HG03565 (cell line): ENCODE results near the gene TMC4.
A peak's percentile ranks its signal among the peaks of the same experiment; 100 is the strongest.
"Not testable (repeated sequence)": the region's sequence is repeated elsewhere in the genome, so short reads cannot be mapped to it uniquely, and the experiment has no call there.

Source experiments
- ATAC-seq: cut with Tn5 transposase; IDR thresholded peaks from one replicate; pipeline ENCODE4 v1.9.1; 2021; ENCODE audit warnings: mild to moderate bottlenecking, moderate library complexity; ENCODE audit not compliant: unreplicated experiment

The TMC4 gene

DNA sequence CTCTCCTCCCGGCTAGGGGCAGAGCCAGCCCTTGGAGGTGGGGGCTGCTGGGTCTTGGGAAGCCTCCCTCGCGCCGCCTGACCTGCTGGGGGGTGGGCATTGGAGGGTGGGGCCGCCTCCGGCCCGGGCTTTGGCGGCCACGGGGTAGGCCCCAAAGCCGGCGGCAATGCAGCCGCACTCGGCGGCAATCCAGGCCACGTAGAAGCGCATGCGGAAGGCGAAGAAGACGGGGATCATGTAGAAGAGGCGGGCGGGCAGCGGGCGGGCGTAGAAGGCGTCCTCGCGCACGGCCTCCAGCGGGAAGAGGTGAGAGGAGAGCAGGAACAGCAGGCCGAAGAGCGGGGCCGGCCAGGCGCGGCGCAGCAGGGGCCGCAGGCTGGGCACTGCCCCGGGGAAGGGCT, 7.7 kb upstream of the TMC4 start:
- no peak for ATAC-seq

DNA sequence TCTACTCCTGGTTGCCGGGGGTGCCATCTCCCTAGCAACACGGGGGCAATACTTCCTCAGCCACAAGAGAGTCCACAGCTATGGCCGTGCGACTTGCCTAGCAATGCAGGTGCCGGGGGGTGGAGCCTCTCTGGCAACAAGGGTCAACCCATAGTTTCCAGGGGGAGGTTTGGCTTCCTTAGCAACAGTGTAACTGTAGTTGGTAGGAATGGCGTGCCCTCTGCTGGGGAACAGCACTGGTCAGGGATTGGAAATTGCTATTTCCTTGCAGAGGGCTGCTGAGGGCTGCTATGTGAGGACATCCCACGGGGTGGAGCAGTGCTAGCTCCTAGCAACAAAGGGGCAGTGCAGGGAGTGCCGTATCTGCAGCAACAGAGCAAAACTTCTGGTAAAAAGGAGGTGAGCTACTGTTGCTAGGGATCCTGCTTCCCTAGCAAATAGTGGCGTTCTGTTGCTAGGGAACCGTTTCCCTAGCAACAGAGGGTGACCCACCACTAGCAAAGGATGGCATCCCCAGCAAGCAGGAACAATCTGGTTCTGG, 7.0 kb upstream of the TMC4 start:
- ATAC-seq = no peak

DNA sequence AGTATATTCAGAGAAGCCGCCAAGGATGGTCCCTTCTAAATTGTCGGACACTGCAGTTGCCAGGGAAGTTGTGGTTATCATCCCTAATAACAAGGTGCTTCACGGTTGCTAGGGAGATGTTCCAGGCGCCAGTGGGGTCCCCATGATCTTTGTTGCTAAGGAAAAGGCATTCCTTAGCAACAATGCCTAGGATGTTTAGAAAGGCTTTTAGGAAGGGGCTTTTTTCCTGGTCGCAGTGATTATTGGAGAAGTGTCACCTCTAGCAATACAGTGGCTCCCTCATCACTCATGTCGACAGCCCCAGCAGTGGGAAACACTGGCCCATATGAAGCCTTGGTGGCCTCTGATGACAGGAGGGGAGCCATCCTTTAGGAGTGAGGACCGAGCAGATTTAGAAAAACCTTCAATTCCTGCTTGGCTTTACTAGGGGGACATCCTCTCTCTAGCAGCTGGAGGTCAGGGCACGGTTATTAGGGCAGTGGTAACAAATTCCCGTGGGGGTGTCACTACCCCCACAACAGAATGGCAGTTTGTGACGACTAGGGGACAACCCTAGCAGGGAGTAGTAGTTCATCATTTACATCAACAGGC, 6.4 kb upstream of the TMC4 start:
- ATAC-seq = no peak

DNA sequence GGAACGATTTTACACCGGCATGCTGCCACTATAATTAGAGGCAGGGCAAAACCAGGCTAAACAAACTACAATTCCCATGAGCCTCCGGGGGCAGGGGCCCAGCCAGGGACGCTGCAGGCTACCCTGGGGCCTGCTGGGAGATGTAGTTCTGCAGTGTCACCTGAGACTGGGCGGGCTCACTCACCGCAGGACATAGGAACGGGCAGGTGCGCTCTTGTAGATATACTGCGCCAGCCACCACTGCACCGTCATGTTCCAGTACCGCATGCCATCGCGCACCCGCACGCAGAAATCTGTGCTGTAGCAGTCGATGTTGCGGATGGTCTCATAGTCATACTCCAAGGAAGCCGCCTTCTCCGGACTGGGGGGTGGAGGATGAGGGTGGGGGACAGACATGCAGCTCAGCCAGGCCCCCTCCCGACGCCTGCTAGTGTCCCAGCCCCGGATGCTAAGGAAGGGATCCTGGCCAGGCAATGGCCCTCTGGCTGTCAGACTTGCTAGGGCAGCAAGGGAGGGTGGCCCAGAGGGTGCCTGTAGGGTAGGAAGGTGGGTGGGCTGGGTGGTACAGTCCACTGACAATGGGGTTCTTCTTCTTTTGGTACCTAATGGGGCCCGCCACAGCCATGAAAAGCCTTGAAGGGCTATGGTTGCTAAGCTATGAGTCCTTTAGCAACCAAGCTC, 5.8 kb upstream of the TMC4 start:
- ATAC-seq = no peak

DNA sequence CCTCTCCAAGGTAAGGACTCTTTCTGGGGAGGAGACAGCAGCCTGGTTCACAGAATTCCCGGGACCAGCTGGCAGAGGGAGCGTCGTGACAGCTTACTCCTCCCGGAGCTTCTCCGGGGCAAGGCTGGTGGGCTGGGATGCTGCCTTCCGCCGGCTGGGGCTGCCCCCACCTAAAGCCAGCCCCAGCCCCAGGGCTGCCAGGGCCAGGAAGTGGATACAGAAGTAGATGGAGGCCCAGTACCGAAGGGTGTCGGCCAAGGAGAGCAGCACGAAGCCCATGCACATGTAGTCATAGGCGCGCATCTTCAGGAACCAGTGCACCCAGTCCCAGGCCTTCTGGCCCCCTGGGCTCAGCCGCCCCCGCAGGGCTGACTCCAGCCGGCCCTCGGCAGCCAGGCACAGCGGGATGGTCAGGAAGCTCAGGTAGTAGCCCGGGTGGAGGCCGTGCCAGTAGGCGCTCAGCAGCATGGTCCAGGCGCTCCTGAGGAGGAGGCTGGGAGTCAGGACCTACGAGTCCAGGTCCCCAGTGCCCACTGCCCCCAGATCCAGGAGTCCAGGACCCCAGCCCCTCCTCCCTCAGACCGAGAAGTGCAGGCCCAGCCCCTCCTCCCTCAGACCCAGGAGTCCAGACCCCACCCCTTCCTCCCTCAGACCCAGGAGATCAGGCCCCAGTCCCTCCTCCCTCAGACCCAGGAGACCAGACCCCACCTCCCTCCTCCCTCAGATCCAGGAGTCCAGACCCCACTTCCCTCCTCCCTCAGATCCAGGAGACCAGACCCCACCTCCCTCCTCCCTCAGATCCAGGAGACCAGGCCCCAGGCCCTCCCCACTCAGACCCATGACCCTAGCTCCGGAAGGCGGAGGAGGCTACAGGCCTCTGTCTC, 1.2 kb upstream of the TMC4 start:
- no peak for ATAC-seq

DNA sequence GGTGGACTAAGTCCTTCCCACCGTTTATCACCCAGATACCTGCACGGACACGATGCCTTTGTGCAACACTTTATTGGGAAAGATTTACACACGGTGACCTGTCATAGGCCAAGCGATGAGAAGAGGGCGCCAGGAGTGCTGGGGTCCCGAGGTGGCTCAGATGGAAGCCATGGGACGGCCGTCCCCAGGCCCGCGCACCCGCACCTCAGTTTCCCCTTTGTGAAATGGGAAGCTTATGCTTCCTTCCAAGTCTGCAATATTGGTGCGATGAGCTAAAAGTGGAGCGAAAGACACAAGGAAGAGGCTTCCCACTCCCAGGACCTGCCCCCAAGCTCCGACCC, 369 bp upstream of the TMC4 start:
- no peak for ATAC-seq

DNA sequence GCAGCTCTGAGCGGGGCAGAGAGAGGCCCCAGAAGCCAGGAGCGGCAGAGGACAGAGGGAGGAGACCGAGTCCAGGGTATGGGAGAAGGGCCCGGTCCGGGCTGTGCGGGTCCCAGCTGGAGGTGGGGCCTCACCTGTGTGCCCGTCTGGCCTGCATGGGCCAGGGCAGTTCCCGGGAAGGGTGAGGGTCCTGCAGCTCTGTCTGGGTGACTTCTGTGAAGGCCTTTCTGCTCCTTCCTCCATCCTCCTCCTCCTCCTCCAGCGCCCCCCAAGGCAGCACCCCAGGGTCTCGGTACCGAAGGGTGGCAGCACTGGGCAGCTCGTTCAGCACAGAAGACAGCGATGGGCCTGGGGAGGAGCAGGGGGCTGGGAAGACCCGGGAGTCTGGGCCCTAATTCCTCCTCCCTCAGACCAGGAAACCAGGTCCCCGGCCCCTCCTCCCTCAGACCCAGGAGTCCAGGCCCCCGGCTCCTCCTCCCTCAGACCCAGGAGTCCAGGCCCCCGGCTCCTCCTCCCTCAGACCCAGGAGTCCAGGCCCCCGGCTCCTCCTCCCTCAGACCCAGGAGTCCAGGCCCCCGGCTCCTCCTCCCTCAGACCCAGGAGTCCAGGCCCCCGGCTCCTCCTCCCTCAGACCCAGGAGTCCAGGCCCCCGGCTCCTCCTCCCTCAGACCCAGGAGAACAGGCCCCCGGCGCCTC, 1.1 kb downstream of the TMC4 start:
- ATAC-seq = not testable (repeated sequence)

DNA sequence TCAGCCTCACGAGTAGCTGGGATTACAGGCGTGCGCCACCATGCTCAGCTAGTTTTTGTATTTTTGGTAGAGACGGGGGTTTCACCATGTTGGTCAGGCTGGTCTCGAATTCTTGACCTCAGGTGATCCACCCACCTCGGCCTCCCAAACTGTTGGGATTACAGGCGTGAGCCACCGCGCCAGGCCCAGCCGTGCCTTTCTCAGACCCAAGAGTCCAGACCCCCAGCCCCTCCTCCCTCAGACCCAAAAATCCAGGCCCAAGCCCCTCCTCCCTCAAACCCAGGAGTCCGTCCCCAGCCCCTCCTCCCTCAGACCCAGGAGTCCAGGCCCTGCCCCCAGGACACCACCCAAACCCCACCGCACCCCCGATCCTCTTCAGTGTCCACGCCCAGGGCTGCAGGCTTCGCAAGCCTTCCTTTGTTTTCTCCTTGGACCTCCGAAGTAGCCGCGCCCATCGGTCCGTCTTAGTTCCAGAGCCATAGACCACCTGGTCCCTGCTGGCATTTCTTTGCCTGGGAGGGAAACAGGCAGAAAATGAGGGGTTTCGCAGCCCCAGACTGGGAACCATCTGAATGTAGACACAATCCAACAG, 3.7 kb downstream of the TMC4 start:
- ATAC-seq = no peak

DNA sequence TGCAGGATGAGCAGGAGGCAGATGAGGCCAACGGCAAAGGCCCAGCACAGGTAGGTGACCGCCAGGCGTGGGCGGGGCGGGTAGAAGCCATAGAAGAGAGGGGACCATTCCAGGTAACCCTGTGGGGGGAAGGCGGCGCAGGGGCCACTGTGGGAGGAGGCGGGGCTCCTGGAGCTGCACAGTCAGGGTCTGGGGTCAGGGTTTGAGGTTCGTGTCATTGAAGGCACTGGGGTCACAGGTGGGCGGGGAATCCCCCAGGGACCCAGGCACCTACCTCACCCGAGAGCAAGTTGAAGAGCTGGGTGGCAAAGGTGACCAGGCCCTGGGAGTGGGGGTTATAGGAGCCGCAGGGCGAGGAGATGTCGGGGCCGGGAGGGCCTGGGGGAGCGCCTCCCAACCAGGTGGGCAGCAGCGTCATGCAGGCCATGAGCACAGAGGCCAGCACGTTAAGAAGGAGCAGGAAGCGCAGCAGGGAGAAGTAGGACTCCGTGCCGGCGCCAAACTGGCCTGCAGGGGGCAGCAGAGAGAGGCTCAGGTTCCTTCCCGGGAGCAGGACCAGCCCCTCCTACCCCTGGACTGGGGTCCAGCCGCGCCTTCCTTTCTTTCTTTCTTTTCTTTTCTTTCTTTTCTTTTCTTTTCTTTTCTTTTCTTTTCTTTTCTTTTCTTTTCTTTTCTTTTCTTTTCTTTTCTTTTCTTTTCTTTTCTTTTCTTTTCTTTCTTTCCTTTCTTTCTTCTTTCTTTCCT, 4.6 kb downstream of the TMC4 start:
- ATAC-seq = no peak

DNA sequence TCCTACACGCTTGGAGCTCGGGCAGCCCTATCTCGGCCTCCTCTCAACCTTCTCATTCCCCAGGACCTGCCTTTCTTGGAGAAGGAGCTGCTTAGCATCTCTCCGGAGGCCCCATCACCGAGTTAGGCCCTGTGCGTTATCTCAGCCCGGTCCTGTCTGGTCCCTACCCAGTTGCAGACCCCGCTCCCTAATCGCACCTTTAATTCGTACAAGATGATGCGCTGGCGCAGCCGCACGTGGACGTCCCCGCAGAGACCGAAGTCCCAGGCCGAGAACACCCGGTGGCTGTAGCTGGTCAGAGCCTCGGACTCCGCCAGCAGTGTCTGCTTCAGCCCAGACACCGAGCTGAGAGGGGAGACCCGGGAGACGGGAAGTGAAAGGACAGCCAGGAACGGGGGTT, 7.7 kb downstream of the TMC4 start:
- ATAC-seq = no peak

DNA sequence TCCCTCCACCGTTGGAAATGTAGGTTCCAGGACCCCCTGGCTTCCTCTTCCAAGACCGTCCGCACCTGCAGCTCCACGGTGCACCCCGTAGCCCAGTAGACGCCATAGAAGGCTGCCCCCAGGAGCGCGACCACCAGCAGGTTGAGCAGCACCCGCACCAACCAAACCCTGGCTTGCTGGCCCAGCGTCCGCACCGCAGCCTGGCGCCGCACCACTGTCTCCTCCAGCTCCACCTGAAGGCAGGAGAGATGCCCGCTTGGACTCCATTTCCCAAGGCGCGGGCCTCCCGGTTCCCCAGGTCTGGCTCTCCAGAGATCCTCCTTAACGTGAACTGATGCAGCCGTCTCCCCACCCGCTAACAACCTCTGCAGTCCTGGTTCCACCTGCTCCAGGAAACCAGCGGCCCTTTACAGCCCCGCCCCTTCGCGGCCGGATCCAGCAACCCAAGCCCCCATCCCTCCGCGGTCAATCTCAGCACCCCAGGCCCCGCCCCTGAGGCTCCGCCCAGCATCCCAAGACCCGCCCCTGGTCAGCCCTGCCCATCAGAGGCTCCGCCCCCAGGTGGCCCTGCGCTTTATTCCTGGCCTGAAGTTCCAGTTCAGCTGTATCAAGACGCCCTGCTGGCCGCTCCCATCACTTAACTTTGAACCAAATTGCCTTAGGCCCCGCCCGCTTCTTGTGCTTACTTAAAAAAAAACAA, 8.4 kb downstream of the TMC4 start:
- ATAC-seq = no peak

DNA sequence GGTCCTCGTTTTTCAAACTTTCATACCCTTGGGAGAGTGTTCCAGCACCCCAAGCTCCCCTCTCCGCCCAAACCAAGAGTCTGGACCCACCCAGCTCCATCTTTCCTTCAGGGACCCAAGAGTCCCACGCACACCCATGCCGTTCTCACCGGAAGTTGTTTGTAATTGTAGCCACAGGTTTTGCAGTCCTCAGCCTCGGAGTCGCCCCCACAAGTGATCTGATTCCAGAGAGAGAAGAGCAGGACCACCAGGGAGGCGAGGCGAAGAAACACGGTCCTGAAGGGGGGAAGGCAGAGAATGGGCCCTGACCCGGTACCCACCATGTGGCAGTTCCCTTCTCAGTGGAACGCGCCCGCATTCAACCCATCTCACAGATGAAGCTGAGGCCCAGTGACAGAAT, 10.1 kb downstream of the TMC4 start:
- ATAC-seq = no peak

DNA sequence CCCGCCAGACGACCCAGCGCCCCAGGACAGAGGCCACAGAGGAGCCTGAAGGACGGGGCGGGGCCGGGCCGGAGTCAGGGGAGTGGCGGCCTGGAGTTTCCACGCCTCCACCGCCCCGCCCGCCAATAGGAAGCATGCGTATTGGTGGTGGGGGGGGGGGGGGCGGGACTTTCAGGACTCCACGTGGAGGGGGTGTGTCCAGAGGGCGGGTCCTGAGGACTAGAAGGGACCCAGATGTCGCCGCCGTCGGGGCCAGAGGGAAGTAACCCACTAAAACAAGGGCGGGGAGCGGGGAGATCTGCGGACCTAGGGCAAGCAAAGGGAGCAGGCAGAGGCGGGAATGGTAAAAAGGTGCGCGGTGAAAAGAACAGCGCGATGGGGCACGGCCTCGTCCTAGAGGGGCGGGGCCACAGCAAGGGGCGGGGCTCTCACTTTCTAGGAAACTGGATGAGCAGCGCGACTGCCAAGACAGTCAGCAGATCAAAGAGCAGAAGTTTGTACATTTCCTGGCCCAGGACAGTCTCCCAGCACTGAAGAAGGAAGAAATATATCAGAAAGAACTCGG, 10.6 kb downstream of the TMC4 start:
- no peak for ATAC-seq

DNA sequence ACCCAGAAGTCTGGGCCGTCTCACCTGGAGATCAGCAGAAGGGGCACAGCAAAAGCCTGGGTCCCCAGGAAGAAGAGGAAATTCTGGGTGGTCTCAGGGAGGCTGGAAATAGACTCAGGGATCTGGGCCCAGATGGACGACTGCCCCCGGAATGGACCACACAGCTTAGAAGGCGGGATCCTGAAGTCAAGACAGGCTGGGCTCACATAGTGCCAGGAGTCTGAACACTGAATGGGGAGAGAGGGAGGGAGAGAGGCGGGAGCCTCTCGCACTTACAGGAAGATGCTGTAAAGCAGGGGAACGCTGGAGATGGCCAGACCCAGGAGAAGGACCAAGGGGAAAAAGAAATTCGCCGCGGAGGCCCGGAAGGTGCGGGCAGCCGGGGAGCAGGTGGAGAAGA, 12.1 kb downstream of the TMC4 start:
- ATAC-seq = no peak

DNA sequence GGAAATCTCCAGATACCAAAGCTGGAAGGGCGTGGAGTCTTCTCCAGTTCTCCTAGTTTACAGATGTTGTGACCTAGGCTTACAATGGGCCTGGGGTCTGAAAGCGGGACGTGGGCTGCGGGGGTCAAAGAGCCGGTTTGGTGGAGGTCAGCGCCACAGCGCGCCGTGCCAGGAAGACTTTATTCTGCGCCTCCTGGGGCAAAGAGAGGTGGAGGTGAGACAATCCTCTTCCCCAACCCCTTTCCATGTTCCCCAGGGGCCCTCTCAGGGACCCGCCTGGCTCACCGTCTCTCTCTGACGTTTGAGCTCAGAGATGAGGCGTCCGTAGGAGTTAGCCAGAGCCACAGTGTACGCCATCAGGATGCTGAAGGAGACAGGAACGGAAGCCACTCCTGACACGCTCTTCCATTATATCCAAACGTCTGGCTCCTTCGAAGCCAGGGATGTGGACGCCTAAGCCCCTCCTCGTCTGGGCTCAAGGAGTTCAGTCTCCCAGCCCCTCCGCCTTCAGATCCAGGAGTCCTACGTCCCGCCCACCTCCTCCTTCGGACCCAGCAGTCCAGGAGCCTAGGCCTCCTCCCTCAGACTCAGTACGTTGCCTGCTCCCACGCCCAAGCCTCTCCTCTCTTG, 12.7 kb downstream of the TMC4 start:
- no peak for ATAC-seq

DNA sequence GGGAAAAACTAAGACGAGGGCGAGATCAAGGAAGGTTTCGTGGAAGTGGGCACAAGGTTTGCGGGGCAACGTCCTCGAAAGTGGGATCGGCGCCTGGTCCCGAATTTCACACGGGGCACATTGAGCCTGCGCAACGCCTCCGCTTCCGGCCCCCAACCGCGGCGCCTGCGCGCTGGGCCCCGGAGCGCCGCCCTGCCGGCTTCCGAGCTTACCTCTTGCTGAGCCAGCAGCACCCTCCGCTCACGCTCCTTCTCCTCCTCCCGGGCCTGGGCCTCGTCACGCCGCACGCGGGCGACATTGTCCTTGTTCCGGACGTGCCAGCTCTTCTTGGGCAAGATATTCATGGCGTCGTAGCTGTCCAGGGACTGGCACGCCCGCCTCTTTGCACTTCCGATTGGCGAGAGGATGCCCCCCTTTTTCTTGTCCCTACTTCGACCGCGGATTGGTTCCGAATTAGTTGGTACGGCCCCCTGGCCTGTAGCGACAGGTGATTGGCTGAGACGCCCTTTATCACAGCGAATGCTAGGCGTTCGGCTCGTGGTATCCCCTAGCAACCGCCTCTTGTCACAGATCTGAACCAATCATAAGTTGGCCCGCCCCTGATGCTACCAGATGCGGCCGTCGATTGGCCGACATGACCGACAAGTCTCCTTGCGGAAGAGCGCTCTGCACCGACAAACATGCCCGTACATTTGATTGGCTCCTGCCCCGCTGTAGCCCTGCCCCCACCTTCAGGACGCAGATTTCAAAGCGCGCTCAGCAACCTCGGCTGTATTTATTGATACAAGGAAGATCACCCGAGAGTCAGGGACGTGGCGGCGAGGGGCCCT, 13.4 kb downstream of the TMC4 start, which contains the start of gene LENG1:
Gene LENG1 (minus strand): TSS at position 370 of the 830 bp plus-strand sequence. CDS start 26 bp downstream, at position 344.
- peak; percentile 86 for ATAC-seq

DNA sequence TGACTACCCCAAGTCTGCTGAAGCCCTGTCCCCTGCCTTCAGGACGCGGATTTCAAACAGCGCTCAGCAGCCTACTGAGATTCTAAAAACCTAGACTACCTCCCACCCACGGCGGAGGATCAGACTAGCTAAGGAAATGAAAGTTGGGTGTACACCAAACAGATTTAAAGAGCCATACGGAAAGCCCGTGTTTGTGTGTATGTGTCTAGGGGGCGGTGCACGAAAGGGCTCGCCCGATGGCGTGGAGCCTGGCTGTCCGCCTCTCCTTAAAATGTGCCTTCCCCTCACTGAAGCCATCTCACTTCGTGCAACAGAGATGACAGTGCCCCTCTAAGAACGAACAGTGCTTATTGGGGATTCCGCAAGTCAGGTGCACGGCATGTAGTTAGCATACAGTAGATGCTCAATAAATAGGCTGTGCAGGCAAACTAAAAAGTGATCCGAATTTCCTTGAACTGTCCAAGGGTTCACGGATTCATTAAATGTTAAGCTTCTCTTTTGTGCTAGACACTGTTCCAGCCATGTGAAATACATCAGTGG, 14.1 kb downstream of the TMC4 start:
- ATAC-seq = no peak

DNA sequence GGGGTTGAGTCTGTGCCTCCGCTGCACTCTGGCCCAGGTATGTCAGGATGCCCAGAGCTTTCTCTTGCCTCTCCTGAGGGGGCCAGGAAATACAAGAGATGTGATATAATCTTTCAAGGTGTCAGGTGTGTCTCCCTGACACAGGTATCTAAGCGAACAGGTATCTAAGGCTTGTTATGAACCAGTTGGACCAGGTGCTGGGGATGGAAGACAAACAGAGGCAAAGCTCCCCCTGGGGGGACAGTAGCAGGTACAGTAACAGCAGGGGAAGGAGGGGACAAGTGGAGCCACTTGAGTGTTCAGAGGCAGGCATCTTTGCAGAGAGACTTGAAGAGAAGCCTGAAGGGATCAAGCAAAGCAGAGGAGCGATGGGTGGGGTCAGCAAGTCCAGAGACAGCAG, 16.0 kb downstream of the TMC4 start:
- ATAC-seq = no peak
